ENCODE measurements around the gene SLC26A8.

DNA sequence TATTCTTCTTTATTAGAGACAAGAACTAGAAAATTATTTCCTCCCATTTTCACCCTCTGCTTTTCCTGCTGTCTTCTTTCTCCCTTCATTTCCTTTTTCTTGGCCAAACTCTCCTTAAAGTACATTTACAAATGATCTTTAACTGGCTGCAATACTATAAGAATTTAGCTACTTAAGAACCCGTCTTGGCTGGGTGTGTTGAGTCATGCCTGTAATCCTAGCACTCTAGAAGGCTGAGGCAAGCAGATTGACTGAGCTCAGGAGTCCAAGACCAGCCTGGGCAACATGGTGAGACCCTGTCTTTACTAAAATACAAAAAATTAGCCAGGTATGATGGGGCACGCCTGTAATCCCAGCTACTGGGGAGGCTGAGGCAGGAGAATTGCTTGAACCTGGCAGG is 64.3 kb downstream of the SLC26A8 start:
- TF ChIP-seq, protein P1, sequence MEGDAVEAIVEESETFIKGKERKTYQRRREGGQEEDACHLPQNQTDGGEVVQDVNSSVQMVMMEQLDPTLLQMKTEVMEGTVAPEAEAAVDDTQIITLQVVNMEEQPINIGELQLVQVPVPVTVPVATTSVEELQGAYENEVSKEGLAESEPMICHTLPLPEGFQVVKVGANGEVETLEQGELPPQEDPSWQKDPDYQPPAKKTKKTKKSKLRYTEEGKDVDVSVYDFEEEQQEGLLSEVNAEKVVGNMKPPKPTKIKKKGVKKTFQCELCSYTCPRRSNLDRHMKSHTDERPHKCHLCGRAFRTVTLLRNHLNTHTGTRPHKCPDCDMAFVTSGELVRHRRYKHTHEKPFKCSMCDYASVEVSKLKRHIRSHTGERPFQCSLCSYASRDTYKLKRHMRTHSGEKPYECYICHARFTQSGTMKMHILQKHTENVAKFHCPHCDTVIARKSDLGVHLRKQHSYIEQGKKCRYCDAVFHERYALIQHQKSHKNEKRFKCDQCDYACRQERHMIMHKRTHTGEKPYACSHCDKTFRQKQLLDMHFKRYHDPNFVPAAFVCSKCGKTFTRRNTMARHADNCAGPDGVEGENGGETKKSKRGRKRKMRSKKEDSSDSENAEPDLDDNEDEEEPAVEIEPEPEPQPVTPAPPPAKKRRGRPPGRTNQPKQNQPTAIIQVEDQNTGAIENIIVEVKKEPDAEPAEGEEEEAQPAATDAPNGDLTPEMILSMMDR (IDR thresholded peaks at IDR 0.05; ENCODE audit: borderline replicate concordance, extremely low read depth, low read length, poor library complexity, severe bottlenecking): no peak
- TF ChIP-seq EZH2 (IDR thresholded peaks at IDR 0.05; ENCODE audit: borderline replicate concordance, low read depth, low read length, severe bottlenecking): no peak
